Heart right ventricle (tissue), 16 donors: Measurements from ENCODE around the gene SV2C. TPM values are rescaled to one million over a fixed set of nuclear protein-coding genes. Genes with fewer than 3 reads are reported as not detected.

Source experiments
- ATAC-seq, 8 donors: fragments of 200-7000 bp; cut with Tn5 transposase; one replicate each; pipeline ENCODE4 v1.9.1; 2020; ENCODE audit warnings: mild to moderate bottlenecking in 8 of 8, moderate library complexity in 8 of 8, moderate number of reproducible peaks in 1 of 8
- DNase-seq, 2 donors: peaks; one replicate each; pipeline ENCODE4 v3.0.0-alpha.2; 2020
- H3K27ac ChIP-seq, 10 donors: fragments of 200-600 bp; sonication (generic) in 2 of 10; one replicate each; pipeline versions ENCODE4 v1.5.0 to v1.8.0; 2020 to 2022; ENCODE audit warnings: mild to moderate bottlenecking in 3 of 10
- H3K27me3 ChIP-seq, 7 donors: fragments of 200-600 bp; one replicate each; pipeline ENCODE4 v1.8.0; 2021 to 2022; ENCODE audit warnings: mild to moderate bottlenecking in 2 of 7
- H3K36me3 ChIP-seq, 9 donors: fragments of 200-600 bp; sonication (generic) in 1 of 9; one replicate each; pipeline versions ENCODE4 v1.5.0 to v1.8.0; 2020 to 2022; ENCODE audit warnings: mild to moderate bottlenecking in 2 of 9
- H3K4me1 ChIP-seq, 9 donors: fragments of 200-600 bp; sonication (generic) in 1 of 9; one replicate each; pipeline versions ENCODE4 v1.5.0 to v1.8.0; 2020 to 2022; ENCODE audit warnings: mild to moderate bottlenecking in 4 of 9
- H3K4me3 ChIP-seq, 10 donors: fragments of 200-600 bp; sonication (generic) in 2 of 10; one replicate each; pipeline versions ENCODE4 v1.5.0 to v1.8.0; 2020 to 2022; ENCODE audit warnings: mild to moderate bottlenecking in 7 of 10, moderate library complexity in 2 of 10
- H3K9me3 ChIP-seq, 11 donors: fragments of 200-600 bp in 10 of 11; sonication (generic) in 2 of 11; one replicate each; pipeline versions ENCODE4 v1.5.0 to v1.8.0; 2013 to 2022; ENCODE audit warnings: mild to moderate bottlenecking in 2 of 11, control low read depth in 1 of 11, moderate library complexity in 1 of 11
- WGBS, 2 donors: extraction: QIAGEN DNeasy Blood & Tissue Kit; methylation state at CpG; one replicate each; pipeline ENCODE4 v1.1.7; 2013; ENCODE audit warnings: inconsistent platforms in 1 of 2; 5-methylcytosine and 5-hydroxymethylcytosine counted together
- intact Hi-C, 10 donors: fragments of 100-400 bp; cut with DNase I; formaldehyde crosslinking; loops; one replicate each; pipeline versions ENCODE4 v1.11.1 to v1.14.2; 2022
- polyA plus RNA-seq, 2 donors: library from polyadenylated mRNA; stranded (reverse); fragments of 200-250 nt; gene quantifications; one replicate each; pipeline ENCODE4 v1.2.3, GENCODE V29; 2013
- total RNA-seq, 10 donors: library from RNA; stranded (reverse); fragmentation: NEBNext Ultra II Directional in 3 of 10; extraction: Animal tissue kit (Norgen Biotek cat#: 25700) in 3 of 10; gene quantifications; one replicate each; pipeline versions ENCODE4 v1.2.1 to v1.2.4, GENCODE V29; 2021 to 2023
- TF ChIP-seq, protein P1 (sequence below), 9 donors: fragments of 200-600 bp; sonication (generic) in 2 of 9; IDR thresholded peaks; one replicate each; pipeline versions ENCODE4 v1.5.0 to v1.8.0; 2021 to 2022; ENCODE audit warnings: antibody characterized with exemption in 9 of 9, mild to moderate bottlenecking in 5 of 9, moderate library complexity in 1 of 9
- donor health status: Arrhythmogenic right ventricular cardiomyopathy.
- donor health status: ischemic (EF 13 %, LVEDD 7.1; RV severe dilation, severe dysfunction).
- donor health status: healthy with polysubstance abuse.
- donor health status: DM: no; HTN: yes; CAD: no.
- donor health status: DM: no; HTN: no; CAD: no.
- donor health status: ischemic (EF 25% LVEDD 6.9; RV normal size, moderate dysfunction).
- donor health status: ischemic (EF 25% LVEDD 5.7; RV mildly dilated, moderate dysfunction).
- donor health status: healthy.
- donor health status: DM: yes; HTN: yes; CAD: no.
- donor health status: Ischemic cardiomyopathy.
- donor health status: ischemic (EF 35%, LVEDD 5.7; RV mildly dilated, moderate dysfunction).
- donor health status: nonischemic (EF 11% LVEDD 7.7; RV severe dilation, severe dysfunction).
- donor health status: DM: yes; HTN: yes; CAD: no.
- donor health status: PGD.
- donor health status: ischemic (EF 29% LVEDD 5.4; RV normal size, mild dysfunction).
- donor health status: nonischemic (EF 23%, LVEDD 6.1; RV moderate dilation, normal function).

Gene SV2C
- total and polyA plus RNA-seq, 12 donors = 0.09 to 1.2 (median 0.24) TPM; not detected in 4

- no peak overlapping the region for H3K4me3 ChIP-seq
- H3K27me3 ChIP-seq = peaks cover 0 to 5% (median 0%) of the 10 kb centered on the region in 7 donors
- no peaks in the 10 kb centered on the region for H3K9me3 ChIP-seq
- intact Hi-C loops = no loop called here
- no peaks in the 10 kb centered on the region for H3K36me3 ChIP-seq
- DNase-seq = no peak
- peaks cover 0 to 10% (median 0%) of the 10 kb centered on the region in 9 donors for H3K4me1 ChIP-seq
- 83 to 95% methylated on average over 1 of the region's 1 CpG for WGBS, 2 donors
- no peak for ATAC-seq
- TF ChIP-seq, protein P1, sequence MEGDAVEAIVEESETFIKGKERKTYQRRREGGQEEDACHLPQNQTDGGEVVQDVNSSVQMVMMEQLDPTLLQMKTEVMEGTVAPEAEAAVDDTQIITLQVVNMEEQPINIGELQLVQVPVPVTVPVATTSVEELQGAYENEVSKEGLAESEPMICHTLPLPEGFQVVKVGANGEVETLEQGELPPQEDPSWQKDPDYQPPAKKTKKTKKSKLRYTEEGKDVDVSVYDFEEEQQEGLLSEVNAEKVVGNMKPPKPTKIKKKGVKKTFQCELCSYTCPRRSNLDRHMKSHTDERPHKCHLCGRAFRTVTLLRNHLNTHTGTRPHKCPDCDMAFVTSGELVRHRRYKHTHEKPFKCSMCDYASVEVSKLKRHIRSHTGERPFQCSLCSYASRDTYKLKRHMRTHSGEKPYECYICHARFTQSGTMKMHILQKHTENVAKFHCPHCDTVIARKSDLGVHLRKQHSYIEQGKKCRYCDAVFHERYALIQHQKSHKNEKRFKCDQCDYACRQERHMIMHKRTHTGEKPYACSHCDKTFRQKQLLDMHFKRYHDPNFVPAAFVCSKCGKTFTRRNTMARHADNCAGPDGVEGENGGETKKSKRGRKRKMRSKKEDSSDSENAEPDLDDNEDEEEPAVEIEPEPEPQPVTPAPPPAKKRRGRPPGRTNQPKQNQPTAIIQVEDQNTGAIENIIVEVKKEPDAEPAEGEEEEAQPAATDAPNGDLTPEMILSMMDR (IDR thresholded peaks at IDR 0.05) = no peak
- H3K27ac ChIP-seq = no peak overlapping the region
These were observed 262.4 kb downstream of the SV2C start for GRCh38 chr5:76345582-76345981.

- intact Hi-C loops = no loop called here
- no peak for DNase-seq
- ATAC-seq = no peak
- H3K9me3 ChIP-seq = no peaks in the 10 kb centered on the region
- 70 to 71% methylated on average over 4 of the region's 4 CpGs for WGBS, 2 donors
- TF ChIP-seq, protein P1 (IDR thresholded peaks at IDR 0.05) = no peak
- peaks cover 0 to 5% (median 0%) of the 10 kb centered on the region in 7 donors for H3K27me3 ChIP-seq
- no peak overlapping the region for H3K27ac ChIP-seq
- no peaks in the 10 kb centered on the region for H3K36me3 ChIP-seq
- H3K4me1 ChIP-seq = no peaks in the 10 kb centered on the region
- H3K4me3 ChIP-seq = no peak overlapping the region
These were observed 268.0 kb downstream of the SV2C start for GRCh38 chr5:76351176-76351575.

DNA sequence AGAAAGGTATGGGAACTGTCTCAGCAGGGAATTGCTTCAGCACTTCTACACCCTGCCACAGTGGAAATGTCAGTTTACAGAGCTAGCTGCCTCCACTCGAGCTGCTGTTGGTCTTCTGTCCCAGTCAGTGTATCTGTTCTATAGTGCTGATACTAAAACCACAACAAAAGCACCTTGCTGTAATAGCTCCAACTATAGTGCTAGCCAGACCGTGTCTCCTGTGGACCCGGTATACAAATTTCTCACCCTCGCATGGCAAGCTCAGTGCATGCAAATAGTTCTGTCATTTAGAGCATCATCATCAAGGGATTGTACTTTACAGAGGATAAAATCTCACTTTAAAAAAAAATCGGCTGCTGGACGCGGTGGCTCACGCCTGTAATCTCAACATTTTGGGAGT, 268.4 kb downstream of the SV2C start:
- H3K4me1 ChIP-seq = no peaks in the 10 kb centered on the region
- DNase-seq (no peak), ATAC-seq (no peak)
- H3K27me3 ChIP-seq = peaks cover 0 to 5% (median 0%) of the 10 kb centered on the region in 7 donors
- intact Hi-C loops = no loop called here
- WGBS, 2 donors = 80 to 86% methylated on average over 8 of the region's 8 CpGs
- no peaks in the 10 kb centered on the region for H3K36me3 ChIP-seq
- H3K27ac ChIP-seq = no peak overlapping the region
- H3K4me3 ChIP-seq = no peak overlapping the region
- TF ChIP-seq, protein P1 (IDR thresholded peaks at IDR 0.05) = no peak
- H3K9me3 ChIP-seq = no peaks in the 10 kb centered on the region

DNA sequence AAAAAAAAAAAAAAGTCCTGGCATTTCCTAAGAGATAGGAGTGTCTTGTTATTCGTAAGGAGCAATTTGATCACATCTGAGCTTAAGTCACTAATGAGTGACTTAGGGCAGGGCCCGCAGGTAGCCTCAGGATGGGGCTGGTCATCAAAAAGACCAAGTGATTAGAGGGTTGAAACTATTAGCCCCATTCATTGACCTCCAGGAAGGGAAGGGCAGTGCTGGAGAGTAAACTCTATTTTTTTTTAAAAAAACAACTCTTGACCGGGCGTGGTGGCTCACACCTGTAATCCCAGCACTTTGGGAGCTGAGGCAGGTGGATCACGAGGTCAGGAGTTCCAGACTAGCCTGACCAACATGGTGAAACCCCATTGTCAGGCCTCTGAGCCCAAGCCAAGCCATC, 273.7 kb downstream of the SV2C start:
- TF ChIP-seq, protein P1 (IDR thresholded peaks at IDR 0.05) = no peak
- Histone ChIP-seq H3K4me1 (no peaks in the 10 kb centered on the region), H3K36me3 (no peaks in the 10 kb centered on the region), H3K4me3 (no peak overlapping the region), H3K27me3 (no peaks in the 10 kb centered on the region), H3K27ac (no peak overlapping the region), H3K9me3 (no peaks in the 10 kb centered on the region)
- DNase-seq (no peak), ATAC-seq (no peak)
- 90 to 91% methylated on average over 5 of the region's 5 CpGs for WGBS, 2 donors
- intact Hi-C loops = no loop called here
